Stimulated activated CD4-positive, alpha-beta T cell treated with anti-CD3 and anti-CD28 coated beads, Interleukin-4, amount 100 ng/mL, for 48 hours (primary cell): Measurements from ENCODE around the gene LILRB3.
A peak's percentile ranks its signal among the peaks of the same experiment; 100 is the strongest.
"Not testable (repeated sequence)": the region's sequence is repeated elsewhere in the genome, so short reads cannot be mapped to it uniquely, and the experiment has no call there.

Source experiments
- DNase-seq, 2 donors: peaks; one replicate each; pipeline ENCODE4 v3.0.0-alpha.2; 2020; ENCODE audit warnings: low read depth in 2 of 2

LILRB3 gene

GRCh38 chr19:54189735-54190502 lies 32.9 kb downstream of the LILRB3 start:
- peak; percentile 100 for DNase-seq

DNA sequence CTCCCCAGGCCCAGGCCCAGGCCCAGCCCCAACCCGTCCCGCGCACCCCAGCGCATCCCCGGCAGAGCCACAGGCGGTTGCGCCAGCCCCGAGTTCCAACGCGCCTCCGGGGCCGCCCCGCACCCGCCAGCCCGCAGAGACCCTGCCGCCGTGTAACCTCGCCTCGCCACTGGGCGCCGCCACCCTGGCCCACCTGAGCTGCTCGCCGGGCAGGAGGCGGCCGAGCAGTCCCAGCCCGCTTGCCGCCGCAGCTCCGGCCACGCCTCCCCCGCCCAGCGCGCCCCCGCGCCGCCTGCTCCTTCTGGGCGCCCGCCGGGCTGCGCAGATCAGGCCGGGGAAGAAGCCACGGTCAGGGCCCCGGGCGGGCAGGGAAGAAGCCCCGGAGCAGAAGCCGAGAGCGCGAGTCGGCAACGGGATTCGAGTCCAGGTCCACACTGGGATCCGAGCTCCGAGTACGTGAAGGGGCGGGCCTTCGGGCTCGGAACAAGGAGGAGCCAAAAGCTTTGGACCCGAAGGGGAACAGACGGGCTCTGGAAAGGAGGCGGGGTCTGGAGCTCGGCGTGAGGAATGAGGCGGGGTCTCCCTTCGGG lies 33.6 kb downstream of the LILRB3 start, which contains the start of gene MBOAT7:
TSS of gene MBOAT7 (minus strand) at position 436 of the 590 bp plus-strand sequence. CDS start 1,072 bp downstream, outside the sequence.
- DNase-seq = no peak

DNA sequence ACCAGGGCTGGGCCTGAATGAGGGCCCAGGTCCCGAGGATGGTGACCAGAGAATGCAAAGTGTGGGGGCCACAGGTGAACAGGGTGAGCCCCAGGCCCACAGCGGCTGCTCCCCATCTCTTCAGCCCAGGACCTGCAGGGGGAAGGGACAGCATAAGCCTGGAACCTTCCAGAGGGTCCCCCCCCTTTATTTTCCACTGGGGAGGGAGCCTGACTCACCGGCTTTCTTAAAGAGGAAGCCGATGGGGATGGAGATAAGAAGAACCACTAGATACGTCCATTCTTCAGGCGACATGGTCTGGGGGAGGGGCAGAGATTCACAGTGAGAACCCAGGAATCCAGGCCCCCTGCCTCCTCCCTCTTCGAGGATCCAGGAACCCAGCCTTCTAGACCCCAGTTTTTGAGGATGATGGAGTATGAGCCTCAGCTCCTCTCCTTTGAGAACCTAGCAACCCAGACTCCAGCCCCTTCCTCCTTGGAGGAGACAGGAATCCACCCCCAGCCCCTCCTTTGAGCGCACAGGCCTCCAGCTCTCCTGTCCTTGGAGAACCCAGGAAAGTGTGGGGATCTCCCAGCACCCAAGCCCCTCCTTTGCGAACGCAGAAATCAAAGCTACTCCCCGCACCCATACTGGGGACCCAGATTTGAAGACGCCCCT lies 34.5 kb downstream of the LILRB3 start:
- DNase-seq = peak in 1 of 2 donors; percentile 61

- no peak for DNase-seq
These were observed 35.8 kb downstream of the LILRB3 start for GRCh38 chr19:54186934-54187381.

GRCh38 chr19:54186351-54186750 lies 36.5 kb downstream of the LILRB3 start:
- DNase-seq = no peak

- DNase-seq = no peak
These were observed 39.4 kb downstream of the LILRB3 start for GRCh38 chr19:54183431-54183830.

GRCh38 chr19:54181894-54182293 lies 40.9 kb downstream of the LILRB3 start:
- not testable (repeated sequence) for DNase-seq

DNA sequence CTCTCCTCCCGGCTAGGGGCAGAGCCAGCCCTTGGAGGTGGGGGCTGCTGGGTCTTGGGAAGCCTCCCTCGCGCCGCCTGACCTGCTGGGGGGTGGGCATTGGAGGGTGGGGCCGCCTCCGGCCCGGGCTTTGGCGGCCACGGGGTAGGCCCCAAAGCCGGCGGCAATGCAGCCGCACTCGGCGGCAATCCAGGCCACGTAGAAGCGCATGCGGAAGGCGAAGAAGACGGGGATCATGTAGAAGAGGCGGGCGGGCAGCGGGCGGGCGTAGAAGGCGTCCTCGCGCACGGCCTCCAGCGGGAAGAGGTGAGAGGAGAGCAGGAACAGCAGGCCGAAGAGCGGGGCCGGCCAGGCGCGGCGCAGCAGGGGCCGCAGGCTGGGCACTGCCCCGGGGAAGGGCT lies 42.1 kb downstream of the LILRB3 start:
- DNase-seq = no peak

DNA sequence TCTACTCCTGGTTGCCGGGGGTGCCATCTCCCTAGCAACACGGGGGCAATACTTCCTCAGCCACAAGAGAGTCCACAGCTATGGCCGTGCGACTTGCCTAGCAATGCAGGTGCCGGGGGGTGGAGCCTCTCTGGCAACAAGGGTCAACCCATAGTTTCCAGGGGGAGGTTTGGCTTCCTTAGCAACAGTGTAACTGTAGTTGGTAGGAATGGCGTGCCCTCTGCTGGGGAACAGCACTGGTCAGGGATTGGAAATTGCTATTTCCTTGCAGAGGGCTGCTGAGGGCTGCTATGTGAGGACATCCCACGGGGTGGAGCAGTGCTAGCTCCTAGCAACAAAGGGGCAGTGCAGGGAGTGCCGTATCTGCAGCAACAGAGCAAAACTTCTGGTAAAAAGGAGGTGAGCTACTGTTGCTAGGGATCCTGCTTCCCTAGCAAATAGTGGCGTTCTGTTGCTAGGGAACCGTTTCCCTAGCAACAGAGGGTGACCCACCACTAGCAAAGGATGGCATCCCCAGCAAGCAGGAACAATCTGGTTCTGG lies 42.8 kb downstream of the LILRB3 start:
- DNase-seq = no peak

GRCh38 chr19:54179262-54179852 lies 43.5 kb downstream of the LILRB3 start:
- no peak for DNase-seq

DNA sequence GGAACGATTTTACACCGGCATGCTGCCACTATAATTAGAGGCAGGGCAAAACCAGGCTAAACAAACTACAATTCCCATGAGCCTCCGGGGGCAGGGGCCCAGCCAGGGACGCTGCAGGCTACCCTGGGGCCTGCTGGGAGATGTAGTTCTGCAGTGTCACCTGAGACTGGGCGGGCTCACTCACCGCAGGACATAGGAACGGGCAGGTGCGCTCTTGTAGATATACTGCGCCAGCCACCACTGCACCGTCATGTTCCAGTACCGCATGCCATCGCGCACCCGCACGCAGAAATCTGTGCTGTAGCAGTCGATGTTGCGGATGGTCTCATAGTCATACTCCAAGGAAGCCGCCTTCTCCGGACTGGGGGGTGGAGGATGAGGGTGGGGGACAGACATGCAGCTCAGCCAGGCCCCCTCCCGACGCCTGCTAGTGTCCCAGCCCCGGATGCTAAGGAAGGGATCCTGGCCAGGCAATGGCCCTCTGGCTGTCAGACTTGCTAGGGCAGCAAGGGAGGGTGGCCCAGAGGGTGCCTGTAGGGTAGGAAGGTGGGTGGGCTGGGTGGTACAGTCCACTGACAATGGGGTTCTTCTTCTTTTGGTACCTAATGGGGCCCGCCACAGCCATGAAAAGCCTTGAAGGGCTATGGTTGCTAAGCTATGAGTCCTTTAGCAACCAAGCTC lies 44.1 kb downstream of the LILRB3 start:
- peak in 1 of 2 donors; percentile 31 for DNase-seq

- DNase-seq = no peak
These were observed 48.6 kb downstream of the LILRB3 start for GRCh38 chr19:54173951-54174834.

- DNase-seq = no peak
These were observed 49.5 kb downstream of the LILRB3 start for GRCh38 chr19:54173359-54173699.

DNA sequence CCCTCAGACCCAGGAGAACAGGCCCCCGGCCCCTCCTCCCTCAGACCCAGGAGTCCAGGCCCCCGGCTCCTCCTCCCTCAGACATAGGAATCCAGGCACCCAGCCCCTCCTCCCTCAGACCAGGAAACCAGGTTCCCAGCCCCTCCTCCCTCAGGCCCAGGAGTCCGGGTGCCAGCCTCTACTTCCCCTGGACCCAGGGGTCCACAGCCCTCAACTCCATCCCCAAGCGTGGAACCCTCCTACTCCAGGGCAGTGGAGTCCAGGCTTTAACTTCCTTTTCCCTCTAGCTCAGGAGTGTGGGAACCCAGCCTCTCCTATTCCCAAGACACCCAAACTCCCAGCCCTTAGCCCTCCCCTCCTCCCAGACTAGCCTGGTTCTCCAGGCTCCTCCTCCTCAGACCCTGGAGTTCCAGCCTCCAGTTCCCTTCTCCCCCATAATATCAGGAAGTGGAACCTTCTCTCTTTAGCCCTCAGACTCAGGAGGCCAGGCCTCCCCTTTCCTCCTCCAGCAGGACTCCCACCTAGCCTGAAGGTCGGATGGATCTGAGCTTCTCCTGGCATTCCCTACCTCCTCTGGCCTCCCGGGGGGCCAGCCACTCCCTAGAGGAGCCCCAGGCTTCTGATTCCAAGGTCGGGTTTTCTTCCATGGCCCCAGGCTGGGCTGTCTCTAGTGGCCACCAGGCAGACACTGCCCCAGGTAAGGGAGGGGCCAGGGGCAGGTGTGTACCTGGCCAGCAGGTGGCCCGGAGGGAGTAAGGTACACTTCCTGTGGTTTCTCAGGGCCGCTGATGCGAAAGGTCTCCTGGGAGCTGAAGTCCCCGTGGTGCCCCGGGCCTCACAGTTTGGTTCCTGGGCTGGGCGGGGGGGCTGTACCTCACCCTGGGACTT lies 50.1 kb downstream of the LILRB3 start, which contains the start of gene TMC4:
TSS of gene TMC4 (minus strand) at position 690 of the 888 bp plus-strand sequence. CDS start at position 647, 43 bp downstream.
- DNase-seq = no peak

DNA sequence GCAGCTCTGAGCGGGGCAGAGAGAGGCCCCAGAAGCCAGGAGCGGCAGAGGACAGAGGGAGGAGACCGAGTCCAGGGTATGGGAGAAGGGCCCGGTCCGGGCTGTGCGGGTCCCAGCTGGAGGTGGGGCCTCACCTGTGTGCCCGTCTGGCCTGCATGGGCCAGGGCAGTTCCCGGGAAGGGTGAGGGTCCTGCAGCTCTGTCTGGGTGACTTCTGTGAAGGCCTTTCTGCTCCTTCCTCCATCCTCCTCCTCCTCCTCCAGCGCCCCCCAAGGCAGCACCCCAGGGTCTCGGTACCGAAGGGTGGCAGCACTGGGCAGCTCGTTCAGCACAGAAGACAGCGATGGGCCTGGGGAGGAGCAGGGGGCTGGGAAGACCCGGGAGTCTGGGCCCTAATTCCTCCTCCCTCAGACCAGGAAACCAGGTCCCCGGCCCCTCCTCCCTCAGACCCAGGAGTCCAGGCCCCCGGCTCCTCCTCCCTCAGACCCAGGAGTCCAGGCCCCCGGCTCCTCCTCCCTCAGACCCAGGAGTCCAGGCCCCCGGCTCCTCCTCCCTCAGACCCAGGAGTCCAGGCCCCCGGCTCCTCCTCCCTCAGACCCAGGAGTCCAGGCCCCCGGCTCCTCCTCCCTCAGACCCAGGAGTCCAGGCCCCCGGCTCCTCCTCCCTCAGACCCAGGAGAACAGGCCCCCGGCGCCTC lies 50.9 kb downstream of the LILRB3 start:
- DNase-seq = not testable (repeated sequence)

DNA sequence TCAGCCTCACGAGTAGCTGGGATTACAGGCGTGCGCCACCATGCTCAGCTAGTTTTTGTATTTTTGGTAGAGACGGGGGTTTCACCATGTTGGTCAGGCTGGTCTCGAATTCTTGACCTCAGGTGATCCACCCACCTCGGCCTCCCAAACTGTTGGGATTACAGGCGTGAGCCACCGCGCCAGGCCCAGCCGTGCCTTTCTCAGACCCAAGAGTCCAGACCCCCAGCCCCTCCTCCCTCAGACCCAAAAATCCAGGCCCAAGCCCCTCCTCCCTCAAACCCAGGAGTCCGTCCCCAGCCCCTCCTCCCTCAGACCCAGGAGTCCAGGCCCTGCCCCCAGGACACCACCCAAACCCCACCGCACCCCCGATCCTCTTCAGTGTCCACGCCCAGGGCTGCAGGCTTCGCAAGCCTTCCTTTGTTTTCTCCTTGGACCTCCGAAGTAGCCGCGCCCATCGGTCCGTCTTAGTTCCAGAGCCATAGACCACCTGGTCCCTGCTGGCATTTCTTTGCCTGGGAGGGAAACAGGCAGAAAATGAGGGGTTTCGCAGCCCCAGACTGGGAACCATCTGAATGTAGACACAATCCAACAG lies 53.6 kb downstream of the LILRB3 start:
- DNase-seq = no peak

DNA sequence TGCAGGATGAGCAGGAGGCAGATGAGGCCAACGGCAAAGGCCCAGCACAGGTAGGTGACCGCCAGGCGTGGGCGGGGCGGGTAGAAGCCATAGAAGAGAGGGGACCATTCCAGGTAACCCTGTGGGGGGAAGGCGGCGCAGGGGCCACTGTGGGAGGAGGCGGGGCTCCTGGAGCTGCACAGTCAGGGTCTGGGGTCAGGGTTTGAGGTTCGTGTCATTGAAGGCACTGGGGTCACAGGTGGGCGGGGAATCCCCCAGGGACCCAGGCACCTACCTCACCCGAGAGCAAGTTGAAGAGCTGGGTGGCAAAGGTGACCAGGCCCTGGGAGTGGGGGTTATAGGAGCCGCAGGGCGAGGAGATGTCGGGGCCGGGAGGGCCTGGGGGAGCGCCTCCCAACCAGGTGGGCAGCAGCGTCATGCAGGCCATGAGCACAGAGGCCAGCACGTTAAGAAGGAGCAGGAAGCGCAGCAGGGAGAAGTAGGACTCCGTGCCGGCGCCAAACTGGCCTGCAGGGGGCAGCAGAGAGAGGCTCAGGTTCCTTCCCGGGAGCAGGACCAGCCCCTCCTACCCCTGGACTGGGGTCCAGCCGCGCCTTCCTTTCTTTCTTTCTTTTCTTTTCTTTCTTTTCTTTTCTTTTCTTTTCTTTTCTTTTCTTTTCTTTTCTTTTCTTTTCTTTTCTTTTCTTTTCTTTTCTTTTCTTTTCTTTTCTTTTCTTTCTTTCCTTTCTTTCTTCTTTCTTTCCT lies 54.5 kb downstream of the LILRB3 start:
- DNase-seq = peak; percentile 91 to 97
